Immature natural killer cell (primary cell): ENCODE measurements around the gene MCM10. TPM values are rescaled to one million over a fixed set of nuclear protein-coding genes. Genes with fewer than 3 reads are reported as not detected.
"Not testable (repeated sequence)": the region's sequence is repeated elsewhere in the genome, so short reads cannot be mapped to it uniquely, and the experiment has no call there.

Source experiments
- DNase-seq, 3 donors: peaks; one replicate each; pipeline ENCODE4 v3.0.0; 2022; ENCODE audit warnings: mixed read lengths in 1 of 3
- H3K27ac Mint-ChIP-seq, 6 donors: one replicate each; pipeline ENCODE4 v1.8.0; 2020; ENCODE audit warnings: mixed read lengths in 6 of 6, mild to moderate bottlenecking in 5 of 6, inconsistent platforms in 4 of 6, moderate library complexity in 3 of 6
- H3K27me3 Mint-ChIP-seq, 3 donors: one replicate each; pipeline ENCODE4 v1.8.0; 2020 to 2021; ENCODE audit warnings: low read depth in 3 of 3, mild to moderate bottlenecking in 3 of 3, mixed read lengths in 3 of 3, moderate library complexity in 3 of 3, inconsistent platforms in 1 of 3
- H3K36me3 Mint-ChIP-seq, 3 donors: one replicate each; pipeline ENCODE4 v1.8.0; 2020; ENCODE audit warnings: mixed read lengths in 3 of 3, inconsistent platforms in 2 of 3, mild to moderate bottlenecking in 2 of 3
- H3K4me1 Mint-ChIP-seq, 2 donors: one replicate each; pipeline ENCODE4 v1.8.0; 2020; ENCODE audit warnings: inconsistent platforms in 2 of 2, mild to moderate bottlenecking in 2 of 2, mixed read lengths in 2 of 2, moderate library complexity in 1 of 2
- H3K4me3 Mint-ChIP-seq, 5 donors: one replicate each; pipeline ENCODE4 v1.8.0; 2020; ENCODE audit warnings: mild to moderate bottlenecking in 5 of 5, mixed read lengths in 5 of 5, inconsistent platforms in 3 of 5, moderate library complexity in 3 of 5
- H3K9me3 Mint-ChIP-seq, 6 donors: one replicate each; pipeline ENCODE4 v1.8.0; 2020; ENCODE audit warnings: mild to moderate bottlenecking in 6 of 6, mixed read lengths in 6 of 6, inconsistent platforms in 4 of 6, moderate library complexity in 3 of 6
- polyA plus RNA-seq, 3 donors: library from polyadenylated mRNA; unstranded; fragments of 300-500 nt; fragmentation: Illumina TruSeq; gene quantifications; one replicate each; pipeline ENCODE4 v1.2.3, GENCODE V29; 2021

MCM10 gene
- polyA plus RNA-seq, 3 donors from 2014 or later = 0.13 to 0.58 (median 0.55) TPM

DNA sequence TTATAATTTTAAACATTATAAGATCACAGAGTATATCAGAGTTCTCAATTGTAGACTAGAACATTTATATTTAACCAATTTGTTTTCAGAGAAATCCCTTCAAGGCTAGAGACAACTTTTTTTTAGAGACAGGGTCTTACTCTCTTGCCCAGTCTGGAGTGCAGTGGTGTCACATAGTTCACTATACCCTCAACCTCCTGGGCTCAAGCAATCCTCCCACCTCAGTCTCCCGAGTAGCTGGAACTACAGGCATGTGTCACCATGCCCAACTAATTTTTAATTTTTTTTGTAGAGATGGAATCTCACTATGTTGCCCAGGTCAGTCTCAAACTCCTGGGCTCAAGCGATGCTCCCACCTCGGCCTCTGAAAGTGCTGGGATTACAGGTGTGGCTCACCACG lies 57.5 kb downstream of the MCM10 start:
- no peak for DNase-seq
- H3K36me3 Mint-ChIP-seq = no peaks in the 10 kb centered on the region
- H3K4me3 Mint-ChIP-seq = no peak overlapping the region
- no peaks in the 10 kb centered on the region for H3K9me3 Mint-ChIP-seq
- H3K4me1 Mint-ChIP-seq = no peaks in the 10 kb centered on the region
- no peak overlapping the region for H3K27ac Mint-ChIP-seq
- H3K27me3 Mint-ChIP-seq = peaks cover 0 to 5% (median 0%) of the 10 kb centered on the region in 3 donors

DNA sequence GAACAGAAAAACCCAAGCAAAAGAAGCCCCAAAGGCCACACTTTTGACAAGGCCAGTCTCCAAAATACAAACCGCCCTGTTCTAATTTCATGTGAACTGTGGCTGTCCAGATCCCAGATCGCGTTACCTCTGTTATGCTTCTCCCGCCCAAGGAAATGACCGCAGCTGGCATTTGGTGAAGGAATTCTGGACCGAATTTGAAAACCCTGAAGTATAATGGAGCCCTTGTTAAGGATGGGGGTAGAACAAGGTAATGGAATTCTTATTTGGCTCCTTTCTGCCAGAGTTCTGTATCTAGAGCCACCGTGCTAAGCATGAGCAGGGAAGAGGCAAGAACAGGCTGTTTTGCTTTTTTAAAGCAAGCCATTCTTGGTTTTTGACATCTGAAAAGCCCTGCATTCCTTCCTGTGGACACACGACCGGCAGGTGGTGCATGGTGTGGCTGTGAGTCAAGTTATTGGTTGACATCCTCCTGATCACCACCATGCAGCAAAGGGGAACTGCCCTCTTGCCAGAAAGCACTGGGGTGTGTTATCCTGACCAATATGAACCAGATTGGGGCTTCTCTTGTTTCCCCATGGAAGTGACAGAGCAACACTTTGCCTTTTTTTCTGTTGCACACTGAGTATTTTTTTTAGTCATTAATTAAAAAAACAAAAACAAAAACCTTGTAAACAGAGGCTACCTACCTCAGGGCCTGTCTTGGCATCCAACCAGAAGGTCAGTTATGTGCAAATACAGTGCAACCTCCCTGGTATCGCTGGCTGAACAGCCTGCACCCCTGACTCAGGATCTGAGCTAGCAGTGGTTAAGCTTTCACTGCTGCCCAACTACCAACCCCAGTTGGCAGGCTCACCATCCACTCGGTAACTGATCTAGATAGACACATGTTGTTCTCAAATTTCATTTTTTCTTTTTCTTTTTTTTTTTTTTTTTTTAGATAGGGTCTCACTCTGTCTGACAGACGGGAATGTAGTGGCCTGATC lies 58.6 kb downstream of the MCM10 start:
- H3K27ac Mint-ChIP-seq = no peak overlapping the region
- peak in 1 of 3 donors; percentile 4 for DNase-seq

DNA sequence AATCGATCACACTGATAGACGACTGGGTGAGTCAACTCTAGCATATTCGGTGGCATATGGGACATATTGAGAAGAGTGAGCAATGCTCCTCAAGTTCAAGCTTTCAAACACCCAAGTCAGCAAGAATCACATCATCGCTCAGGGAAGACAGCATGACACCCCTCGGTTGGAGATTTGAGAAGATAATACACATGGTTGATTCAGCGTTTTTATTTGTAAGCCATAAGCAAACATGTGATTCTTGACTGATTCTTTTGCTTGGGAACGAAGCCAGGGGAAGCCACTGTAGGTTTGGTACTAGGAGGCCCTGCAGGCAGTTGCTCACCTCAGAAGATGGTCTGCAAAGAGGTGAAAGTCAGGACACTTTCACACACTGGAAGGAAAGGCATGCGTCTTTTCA lies 60.2 kb downstream of the MCM10 start:
- no peak overlapping the region for H3K27ac Mint-ChIP-seq

More for the DNA sequence above, 58.6 kb downstream of the MCM10 start:
- Mint-ChIP-seq H3K27me3 (peaks cover 0 to 5% (median 0%) of the 10 kb centered on the region in 3 donors), H3K9me3 (no peaks in the 10 kb centered on the region), H3K4me3 (no peak overlapping the region), H3K36me3 (no peaks in the 10 kb centered on the region), H3K4me1 (no peaks in the 10 kb centered on the region)

GRCh38 chr10:13222151-13222550 lies 60.8 kb downstream of the MCM10 start:
- Mint-ChIP-seq H3K36me3 (no peaks in the 10 kb centered on the region), H3K27me3 (peaks cover 0 to 5% (median 1%) of the 10 kb centered on the region in 3 donors), H3K4me1 (no peaks in the 10 kb centered on the region), H3K4me3 (no peak overlapping the region), H3K9me3 (no peaks in the 10 kb centered on the region), H3K27ac (no peak overlapping the region)
- no peak for DNase-seq

More for the DNA sequence above, 60.2 kb downstream of the MCM10 start:
- Mint-ChIP-seq H3K27me3 (peaks cover 0 to 5% (median 1%) of the 10 kb centered on the region in 3 donors), H3K4me1 (no peaks in the 10 kb centered on the region), H3K9me3 (no peaks in the 10 kb centered on the region), H3K36me3 (no peaks in the 10 kb centered on the region), H3K4me3 (no peak overlapping the region)
- DNase-seq = no peak

GRCh38 chr10:13222566-13222965 lies 61.2 kb downstream of the MCM10 start:
- Mint-ChIP-seq H3K27me3 (peaks cover 0 to 5% (median 1%) of the 10 kb centered on the region in 3 donors), H3K4me3 (no peak overlapping the region), H3K9me3 (no peaks in the 10 kb centered on the region), H3K36me3 (no peaks in the 10 kb centered on the region), H3K27ac (no peak overlapping the region), H3K4me1 (no peaks in the 10 kb centered on the region)
- no peak for DNase-seq

DNA sequence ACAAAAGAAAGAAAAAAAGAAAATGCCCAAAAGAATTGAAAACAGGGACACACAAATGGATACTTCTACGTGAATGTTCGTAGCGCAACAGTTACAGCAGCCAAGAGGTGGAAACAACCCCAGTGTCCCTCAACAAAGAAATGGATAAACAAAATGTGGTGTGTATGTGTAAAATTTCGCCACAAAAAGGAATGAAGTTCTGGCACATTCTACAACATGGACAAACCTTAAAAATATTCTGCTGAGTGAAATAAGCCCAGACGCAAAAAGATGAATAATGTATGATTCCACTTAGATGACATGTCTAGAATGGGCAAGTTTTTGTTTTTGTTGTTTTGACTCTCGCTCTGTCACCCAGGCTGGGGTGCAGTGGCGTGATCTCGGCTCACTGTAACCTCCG lies 61.9 kb downstream of the MCM10 start:
- DNase-seq = no peak
- Mint-ChIP-seq H3K27ac (no peak overlapping the region), H3K4me1 (no peaks in the 10 kb centered on the region), H3K9me3 (no peaks in the 10 kb centered on the region), H3K27me3 (peaks cover 0 to 5% (median 1%) of the 10 kb centered on the region in 3 donors), H3K4me3 (no peak overlapping the region), H3K36me3 (no peaks in the 10 kb centered on the region)

- H3K27me3 Mint-ChIP-seq = peaks cover 0 to 6% (median 1%) of the 10 kb centered on the region in 3 donors
- no peaks in the 10 kb centered on the region for H3K36me3 Mint-ChIP-seq
- no peak overlapping the region for H3K4me3 Mint-ChIP-seq
- H3K4me1 Mint-ChIP-seq = no peaks in the 10 kb centered on the region
- no peak for DNase-seq
- H3K9me3 Mint-ChIP-seq = no peaks in the 10 kb centered on the region
- H3K27ac Mint-ChIP-seq = no peak overlapping the region
Observed at GRCh38 chr10:13224210-13224995, 63.0 kb downstream of the MCM10 start.

- no peak overlapping the region for H3K4me3 Mint-ChIP-seq
- peaks cover 0 to 6% (median 1%) of the 10 kb centered on the region in 3 donors for H3K27me3 Mint-ChIP-seq
- no peaks in the 10 kb centered on the region for H3K9me3 Mint-ChIP-seq
- H3K27ac Mint-ChIP-seq = no peak overlapping the region
- H3K4me1 Mint-ChIP-seq = no peaks in the 10 kb centered on the region
- no peak for DNase-seq
- no peaks in the 10 kb centered on the region for H3K36me3 Mint-ChIP-seq
Observed at GRCh38 chr10:13225601-13226000, 64.2 kb downstream of the MCM10 start.

GRCh38 chr10:13227031-13227430 lies 65.7 kb downstream of the MCM10 start:
- DNase-seq = no peak
- Mint-ChIP-seq H3K27ac (no peak overlapping the region), H3K4me3 (no peak overlapping the region), H3K36me3 (no peaks in the 10 kb centered on the region), H3K4me1 (no peaks in the 10 kb centered on the region), H3K9me3 (no peaks in the 10 kb centered on the region), H3K27me3 (peaks cover 0 to 3% (median 1%) of the 10 kb centered on the region in 3 donors)

- Mint-ChIP-seq H3K27ac (no peak overlapping the region), H3K4me3 (no peak overlapping the region), H3K36me3 (no peaks in the 10 kb centered on the region), H3K9me3 (no peaks in the 10 kb centered on the region), H3K4me1 (no peaks in the 10 kb centered on the region), H3K27me3 (peaks cover 0 to 8% (median 2%) of the 10 kb centered on the region in 3 donors)
- DNase-seq = no peak
Observed at GRCh38 chr10:13231190-13231589, 69.8 kb downstream of the MCM10 start.

- H3K27ac Mint-ChIP-seq = no peak overlapping the region
- H3K27me3 Mint-ChIP-seq = peaks cover 2 to 8% (median 3%) of the 10 kb centered on the region in 3 donors
- DNase-seq = no peak
- no peak overlapping the region for H3K4me3 Mint-ChIP-seq
- H3K4me1 Mint-ChIP-seq = no peaks in the 10 kb centered on the region
- H3K9me3 Mint-ChIP-seq = no peaks in the 10 kb centered on the region
- H3K36me3 Mint-ChIP-seq = no peaks in the 10 kb centered on the region
Observed at GRCh38 chr10:13231808-13232207, 70.5 kb downstream of the MCM10 start.

- Mint-ChIP-seq H3K27me3 (peaks cover 2 to 7% (median 3%) of the 10 kb centered on the region in 3 donors), H3K4me3 (no peak overlapping the region), H3K27ac (no peak overlapping the region), H3K4me1 (no peaks in the 10 kb centered on the region), H3K36me3 (no peaks in the 10 kb centered on the region), H3K9me3 (peaks cover 0 to under 1% (median 0%) of the 10 kb centered on the region in 6 donors)
- no peak for DNase-seq
Observed at GRCh38 chr10:13233358-13233757, 72.0 kb downstream of the MCM10 start.

DNA sequence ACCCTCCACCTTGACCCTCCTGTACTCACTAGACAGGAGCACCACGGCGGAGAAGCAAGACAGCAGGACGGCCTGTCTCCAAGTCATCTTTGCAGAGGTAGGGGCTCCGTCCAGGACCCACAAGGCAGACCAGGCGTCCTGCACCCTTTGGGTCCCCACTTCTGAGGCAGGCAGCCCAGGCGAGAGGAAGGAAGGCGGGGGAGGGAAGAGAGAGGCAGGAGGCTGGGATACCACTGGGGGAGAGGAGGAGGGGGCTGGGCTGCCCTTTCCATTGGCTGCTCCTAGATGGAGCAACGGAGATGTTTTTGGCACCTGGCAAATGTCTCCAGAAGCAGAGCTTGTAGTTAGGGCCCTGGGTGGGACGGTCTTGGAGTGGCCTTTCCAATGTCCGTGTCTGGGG lies 72.8 kb downstream of the MCM10 start, which contains the start of gene UCMA:
UCMA (minus strand) TSS at position 203 of the 400 bp plus-strand sequence; CDS start at position 87, 116 bp downstream.
- peaks cover 0 to 2% (median 0%) of the 10 kb centered on the region in 6 donors for H3K9me3 Mint-ChIP-seq
- peaks cover 2 to 5% (median 3%) of the 10 kb centered on the region in 3 donors for H3K27me3 Mint-ChIP-seq
- H3K36me3 Mint-ChIP-seq = no peaks in the 10 kb centered on the region
- no peak within 1 kb of the TSS for H3K4me3 Mint-ChIP-seq
- H3K4me1 Mint-ChIP-seq = no peaks in the 10 kb centered on the region
- no peak for DNase-seq
- H3K27ac Mint-ChIP-seq = no peak within 1 kb of the TSS

GRCh38 chr10:13234736-13235135 lies 73.4 kb downstream of the MCM10 start:
- DNase-seq, H3K4me1 Mint-ChIP-seq, H3K4me3 Mint-ChIP-seq, H3K36me3 Mint-ChIP-seq, H3K27me3 Mint-ChIP-seq, H3K9me3 Mint-ChIP-seq, H3K27ac Mint-ChIP-seq: not testable (repeated sequence)
